H1 (cell line): ENCODE data around the gene STXBP5. TPM values are rescaled to one million over a fixed set of nuclear protein-coding genes. Genes with fewer than 3 reads are reported as not detected.

Source experiments
- CTCF ChIA-PET: fragments of 300-600 bp; sonication (Branson Sonifier 250); formaldehyde crosslinking; loops from one replicate; lab custom pipeline; 2021; ENCODE audit not compliant: partially characterized antibody; lab: Charles Lee
- POLR2A ChIA-PET: fragments of 300-600 bp; sonication (Branson Sonifier 250); formaldehyde crosslinking; loops from one replicate; lab custom pipeline; 2021; ENCODE audit warnings: inconsistent platforms; ENCODE audit not compliant: partially characterized antibody; lab: Charles Lee
- DNase-seq, 2 experiments: peaks; one replicate each; pipeline versions ENCODE4 v3.0.0 to v3.0.0-alpha.2; 2010 to 2022; ENCODE audit warnings: low spot score in 2 of 2, low read depth in 1 of 2, mixed read lengths in 1 of 2
- FAIRE-seq: peaks from 2 replicates; lab custom pipeline; 2011; peaks lifted over from hg19 to GRCh38; lab: Jason Lieb, UNC
- H2AFZ ChIP-seq: 2 replicates; pipeline ENCODE4 v1.8.1; 2012; ENCODE audit warnings: low read length, inconsistent platforms
- H2AK5ac ChIP-seq: 2 replicates; pipeline ENCODE4 v1.6.1; 2013; ENCODE audit warnings: low read depth, low read length
- H2BK120ac ChIP-seq: replicated peaks from 2 replicates; pipeline ENCODE3; 2013; ENCODE audit warnings: low read depth, low read length, inconsistent platforms
- H2BK12ac ChIP-seq: 2 replicates; pipeline ENCODE4 v1.6.1; 2013; ENCODE audit warnings: low read depth, low read length
- H2BK15ac ChIP-seq: 2 replicates; pipeline ENCODE4 v1.6.1; 2013; ENCODE audit warnings: low read length
- H2BK20ac ChIP-seq: 2 replicates; pipeline ENCODE4 v1.6.1; 2013; ENCODE audit warnings: low read length
- H2BK5ac ChIP-seq: 2 replicates; pipeline ENCODE4 v1.6.1; 2013; ENCODE audit warnings: low read depth, low read length
- H3K14ac ChIP-seq: 2 replicates; pipeline ENCODE4 v1.6.1; 2013; ENCODE audit warnings: inconsistent platforms; ENCODE audit not compliant: insufficient read length
- H3K18ac ChIP-seq: 2 replicates; pipeline ENCODE4 v1.6.1; 2013; ENCODE audit warnings: low read length; ENCODE audit errors: extremely low read depth
- H3K23ac ChIP-seq: 2 replicates; pipeline ENCODE4 v1.6.1; 2013; ENCODE audit warnings: inconsistent platforms; ENCODE audit not compliant: insufficient read length
- H3K23me2 ChIP-seq: 2 replicates; pipeline ENCODE4 v1.6.1; 2013; ENCODE audit warnings: low read depth, low read length
- H3K27ac ChIP-seq: 2 replicates; pipeline ENCODE4 v1.6.1; 2011; ENCODE audit warnings: low read depth, low read length, inconsistent platforms
- H3K27me3 ChIP-seq, 4 experiments: replicated peaks in 1 of 4; 1 replicate in 1 of 4; 2 replicates in 3 of 4; pipeline versions ENCODE4 v1.6.1 to v1.8.1; 2011 to 2013; ENCODE audit warnings: low read length in 3 of 4, mild to moderate bottlenecking in 3 of 4, inconsistent platforms in 2 of 4, mixed read lengths in 2 of 4, moderate library complexity in 1 of 4; ENCODE audit not compliant: control insufficient read depth in 3 of 4, insufficient read depth in 3 of 4; ENCODE audit errors: extremely low read depth in 1 of 4
- H3K36me3 ChIP-seq, 4 experiments: 2 replicates each; pipeline versions ENCODE4 v1.6.1 to v1.8.1; 2011 to 2013; ENCODE audit warnings: mild to moderate bottlenecking in 4 of 4, low read length in 3 of 4, moderate library complexity in 2 of 4, control low read depth in 1 of 4, inconsistent platforms in 1 of 4; ENCODE audit not compliant: insufficient read depth in 4 of 4, control insufficient read depth in 2 of 4
- H3K4ac ChIP-seq: replicated peaks from 2 replicates; pipeline ENCODE3; 2013; ENCODE audit warnings: low read length, low read depth, mixed read lengths, inconsistent platforms; ENCODE audit not compliant: insufficient read length
- H3K4me1 ChIP-seq, 4 experiments: replicated peaks in 1 of 4; 1 replicate in 1 of 4; 2 replicates in 3 of 4; pipeline versions ENCODE4 v1.6.1 to v1.8.1; 2011 to 2013; ENCODE audit warnings: low read length in 3 of 4, inconsistent platforms in 2 of 4, mixed read lengths in 1 of 4; ENCODE audit not compliant: insufficient read depth in 4 of 4, control insufficient read depth in 3 of 4
- H3K4me2 ChIP-seq, 2 experiments: 2 replicates each; pipeline versions ENCODE4 v1.6.1 to v1.8.1; 2011 to 2013; ENCODE audit warnings: low read depth in 2 of 2, low read length in 2 of 2, control low read depth in 1 of 2, inconsistent platforms in 1 of 2, mild to moderate bottlenecking in 1 of 2; ENCODE audit not compliant: insufficient read depth in 1 of 2
- H3K4me3 ChIP-seq, 4 experiments: fragments of 200-600, 300-600 bp in 1 of 4; sonication (generic), shearing (Covaris generic), sonication (Bioruptor Twin) in 1 of 4; 2 replicates each; pipeline versions ENCODE4 v1.5.1 to v1.8.1; 2011 to 2016; ENCODE audit warnings: low read length in 4 of 4, low read depth in 3 of 4, control low read depth in 2 of 4, inconsistent platforms in 2 of 4, mild to moderate bottlenecking in 2 of 4, mixed read lengths in 1 of 4, moderate library complexity in 1 of 4; ENCODE audit not compliant: insufficient read depth in 2 of 4; ENCODE audit errors: extremely low read depth in 1 of 4
- H3K56ac ChIP-seq: replicated peaks from 2 replicates; pipeline ENCODE3; 2013; ENCODE audit warnings: low read depth, mild to moderate bottlenecking, mixed read lengths, low read length, inconsistent platforms; ENCODE audit not compliant: insufficient read length
- H3K79me1 ChIP-seq: 2 replicates; pipeline ENCODE4 v1.6.1; 2013; ENCODE audit warnings: low read depth, low read length, control low read depth
- H3K79me2 ChIP-seq, 2 experiments: 2 replicates each; pipeline versions ENCODE4 v1.6.1 to v1.8.1; 2012 to 2013; ENCODE audit warnings: low read length in 2 of 2, mild to moderate bottlenecking in 2 of 2, inconsistent platforms in 1 of 2; ENCODE audit not compliant: insufficient read depth in 2 of 2, control insufficient read depth in 1 of 2
- H3K9ac ChIP-seq, 4 experiments: replicated peaks in 1 of 4; 1 replicate in 1 of 4; 2 replicates in 3 of 4; pipeline versions ENCODE4 v1.6.1 to v1.8.1; 2011 to 2013; ENCODE audit warnings: low read depth in 3 of 4, low read length in 3 of 4, control low read depth in 2 of 4, mild to moderate bottlenecking in 2 of 4, moderate library complexity in 2 of 4, inconsistent platforms in 1 of 4; ENCODE audit errors: extremely low read depth in 1 of 4
- H3K9me3 ChIP-seq, 2 experiments: 2 replicates each; pipeline versions ENCODE4 v1.6.1 to v1.8.1; 2012 to 2013; ENCODE audit warnings: mild to moderate bottlenecking in 2 of 2, moderate library complexity in 2 of 2, control low read depth in 1 of 2, inconsistent platforms in 1 of 2, low read depth in 1 of 2, low read length in 1 of 2, mixed read lengths in 1 of 2; ENCODE audit not compliant: insufficient read depth in 2 of 2
- H4K20me1 ChIP-seq, 2 experiments: replicated peaks in 1 of 2; 2 replicates each; pipeline versions ENCODE3 to v1.8.1; 2011 to 2013; ENCODE audit warnings: inconsistent platforms in 2 of 2, low read length in 2 of 2, mild to moderate bottlenecking in 1 of 2; ENCODE audit not compliant: insufficient read depth in 2 of 2, control insufficient read depth in 1 of 2
- H4K5ac ChIP-seq: 2 replicates; pipeline ENCODE4 v1.6.1; 2013; ENCODE audit warnings: low read length, low read depth, mixed read lengths, inconsistent platforms; ENCODE audit not compliant: insufficient read length
- H4K8ac ChIP-seq: 2 replicates; pipeline ENCODE4 v1.8.0; 2013; ENCODE audit warnings: mild to moderate bottlenecking, moderate library complexity, low read length, inconsistent platforms; ENCODE audit not compliant: insufficient read depth; ENCODE audit errors: extremely low read depth
- H4K91ac ChIP-seq: replicated peaks from 2 replicates; pipeline ENCODE3; 2013; ENCODE audit warnings: low read length, mixed read lengths, inconsistent platforms; ENCODE audit not compliant: insufficient read length
- CBX5 ChIP-seq: fragments of 300-800, 300-1000 bp; sonication (generic); IDR thresholded peaks from 2 replicates; pipeline ENCODE4 v1.7.1; 2016; ENCODE audit warnings: antibody characterized with exemption, low read length, low read depth
- EP300 ChIP-seq, 2 experiments: IDR thresholded peaks; 1 replicate in 1 of 2; 2 replicates in 1 of 2; pipeline ENCODE4 v1.6.1; 2011 to 2012; ENCODE audit warnings: low read depth in 2 of 2, low read length in 2 of 2, mild to moderate bottlenecking in 2 of 2, borderline replicate concordance in 1 of 2, inconsistent platforms in 1 of 2, moderate library complexity in 1 of 2
- GTF2F1 ChIP-seq: IDR thresholded peaks from 2 replicates; pipeline ENCODE4 v1.6.1; 2012; ENCODE audit warnings: low read depth, low read length, improper control_type of control experiment, borderline replicate concordance
- JUN ChIP-seq: IDR thresholded peaks from 2 replicates; pipeline ENCODE4 v1.6.1; 2011; ENCODE audit warnings: low read depth, mild to moderate bottlenecking, improper control_type of control experiment, low read length
- KDM4A ChIP-seq: IDR thresholded peaks from one replicate; pipeline ENCODE4 v1.7.1; 2012; ENCODE audit warnings: low read depth, mild to moderate bottlenecking, moderate library complexity, low read length, inconsistent platforms; ENCODE audit not compliant: severe bottlenecking
- RAD21 ChIP-seq, 2 experiments: IDR thresholded peaks in 1 of 2; conservative IDR thresholded peaks in 1 of 2; 2 replicates each; pipeline ENCODE4 v1.6.1; 2011; ENCODE audit warnings: low read depth in 2 of 2, low read length in 2 of 2, improper control_type of control experiment in 1 of 2, inconsistent platforms in 1 of 2, mild to moderate bottlenecking in 1 of 2, moderate library complexity in 1 of 2
- SIN3A ChIP-seq, 2 experiments: IDR thresholded peaks in 1 of 2; conservative IDR thresholded peaks in 1 of 2; 2 replicates each; pipeline ENCODE4 v1.6.1; 2011 to 2012; ENCODE audit warnings: low read length in 2 of 2, improper control_type of control experiment in 1 of 2, low read depth in 1 of 2, mild to moderate bottlenecking in 1 of 2
- SP4 ChIP-seq: IDR thresholded peaks from 2 replicates; pipeline ENCODE4 v1.6.1; 2012; ENCODE audit warnings: low read length, inconsistent platforms
- SRF ChIP-seq: IDR thresholded peaks from 2 replicates; pipeline ENCODE4 v1.6.1; 2011; ENCODE audit warnings: mild to moderate bottlenecking, low read depth, low read length, moderate library complexity
- TAF1 ChIP-seq: IDR thresholded peaks from 2 replicates; pipeline ENCODE4 v1.6.1; 2011; ENCODE audit warnings: mild to moderate bottlenecking, low read depth, low read length
- TBP ChIP-seq: IDR thresholded peaks from 2 replicates; pipeline ENCODE4 v1.6.1; 2011; ENCODE audit warnings: low read depth, low read length, improper control_type of control experiment
- TCF12 ChIP-seq: IDR thresholded peaks from 2 replicates; pipeline ENCODE4 v1.6.1; 2011; ENCODE audit warnings: low read depth, mild to moderate bottlenecking, low read length
- WGBS, 2 experiments: shearing (Covaris generic) in 1 of 2; methylation state at CpG; one replicate each; pipeline versions ENCODE4 v1.1.6 to v1.1.7; 2013 to 2015; ENCODE audit warnings: low lambda C conversion rate in 2 of 2, mixed read lengths in 2 of 2, inconsistent platforms in 1 of 2, low coverage in 1 of 2, missing lambda C conversion rate in 1 of 2; ENCODE audit not compliant: insufficient replicate concordance in 2 of 2, insufficient coverage in 1 of 2, insufficient read length in 1 of 2; ENCODE audit errors: extremely low coverage in 1 of 2, missing lambda C conversion rate in 1 of 2; 5-methylcytosine and 5-hydroxymethylcytosine counted together
- polyA plus RNA-seq, 7 experiments: library from polyadenylated mRNA; depleted of rRNA in 3 of 7; stranded (reverse) in 5 of 7; unstranded in 2 of 7; fragments of >200 nt in 5 of 7; fragments of 200-250 nt in 2 of 7; gene quantifications; 1 replicate in 5 of 7; 2 replicates in 1 of 7; 4 replicates in 1 of 7; pipeline versions ENCODE4 v1.2.1 to v1.2.3, GENCODE V29; 2011 to 2013; ENCODE audit warnings: missing spikeins in 2 of 7, mixed read lengths in 2 of 7
- total RNA-seq: library from RNA; stranded (reverse); fragmentation: NEBNext Ultra II Directional; extraction: Animal tissue kit (Norgen Biotek cat#: 25700); gene quantifications from 2 replicates; pipeline ENCODE4 v1.2.1, GENCODE V29; 2021
- TF ChIP-seq, protein P1 (sequence below): IDR thresholded peaks from 2 replicates; pipeline ENCODE4 v1.6.1; 2011; ENCODE audit warnings: low read length, improper control_type of control experiment

STXBP5 gene
- total and polyA plus RNA-seq, 2 of the 8 experiments (the other 6 are each of a cell fraction or from before 2014, with no cell fraction given): 2.7 to 10.8 TPM

DNA sequence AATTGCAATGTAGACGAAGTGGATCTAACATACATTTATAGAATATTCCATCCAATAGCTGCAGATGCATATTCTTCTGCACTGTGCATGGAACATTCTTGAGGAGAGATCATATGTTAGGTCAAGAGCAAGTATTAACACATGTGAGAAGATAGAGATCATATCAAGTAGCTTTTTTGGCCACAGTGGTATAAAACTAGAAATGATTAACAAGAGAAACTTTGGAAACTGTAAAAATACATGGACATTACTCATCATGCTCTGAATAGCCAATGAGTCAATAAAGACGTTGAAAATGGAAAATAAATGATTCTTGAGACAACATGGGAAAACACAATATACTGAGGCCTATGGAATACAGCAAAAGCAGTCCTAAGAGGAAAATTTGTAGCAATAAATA lies 94.2 kb downstream of the STXBP5 start:
- no peak for DNase-seq
- ChIA-PET CTCF (no interaction called here), POLR2A (no interaction called here)
- Histone ChIP-seq H3K4ac (no peak overlapping the region), H3K4me2 (no peak overlapping the region), H3K14ac (no peak overlapping the region), H3K4me1 (no peaks in the 10 kb centered on the region), H3K79me1 (no peaks in the 10 kb centered on the region), H3K36me3 (peaks cover 0 to 7% (median 3%) of the 10 kb centered on the region in 4 experiments; a peak in 4 of 8 replicates), H3K23me2 (no peaks in the 10 kb centered on the region), H3K23ac (no peak overlapping the region), H3K27ac (no peak overlapping the region), H2BK12ac (no peak overlapping the region), H3K9me3 (peaks cover 2 to 8% of the 10 kb centered on the region in 2 experiments; a peak in 2 of 4 replicates), H2BK20ac (no peak overlapping the region), H3K56ac (no peak overlapping the region), H3K4me3 (no peak overlapping the region), H2BK5ac (no peak overlapping the region), H4K5ac (no peak overlapping the region), H4K8ac (no peak overlapping the region), H2AFZ (no peak overlapping the region), H4K20me1 (no peaks in the 10 kb centered on the region), H3K18ac (no peak overlapping the region), H2BK15ac (no peak overlapping the region), H4K91ac (no peak overlapping the region), H2BK120ac (no peak overlapping the region), H3K79me2 (no peaks in the 10 kb centered on the region), H2AK5ac (no peak overlapping the region), H3K9ac (no peak overlapping the region), H3K27me3 (no peaks in the 10 kb centered on the region)
- no peak for FAIRE-seq
- WGBS, 2 experiments: 91% methylated on average over 2 of the region's 2 CpGs; no CpG with 5 or more reads in 1 of the 2 experiments
- TF ChIP-seq CBX5: no peak
- TF ChIP-seq RAD21 (IDR thresholded peaks at IDR 0.05 in 1 of 2, conservative IDR thresholded peaks at IDR 0.05 in 1 of 2; ENCODE audit: low read depth in 2 of 2, low read length in 2 of 2): no peak
- TF ChIP-seq JUN: no peak
- no peak for TF ChIP-seq SRF
- TF ChIP-seq GTF2F1: no peak
- no peak for TF ChIP-seq TCF12
- no peak for TF ChIP-seq SP4
- no peak for TF ChIP-seq TAF1
- TF ChIP-seq, protein P1, sequence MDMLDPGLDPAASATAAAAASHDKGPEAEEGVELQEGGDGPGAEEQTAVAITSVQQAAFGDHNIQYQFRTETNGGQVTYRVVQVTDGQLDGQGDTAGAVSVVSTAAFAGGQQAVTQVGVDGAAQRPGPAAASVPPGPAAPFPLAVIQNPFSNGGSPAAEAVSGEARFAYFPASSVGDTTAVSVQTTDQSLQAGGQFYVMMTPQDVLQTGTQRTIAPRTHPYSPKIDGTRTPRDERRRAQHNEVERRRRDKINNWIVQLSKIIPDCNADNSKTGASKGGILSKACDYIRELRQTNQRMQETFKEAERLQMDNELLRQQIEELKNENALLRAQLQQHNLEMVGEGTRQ: no peak
- no peak for TF ChIP-seq EP300 (IDR thresholded peaks at IDR 0.05; ENCODE audit: borderline replicate concordance in 1 of 2, low read depth in 2 of 2, low read length in 2 of 2)
- no peak for TF ChIP-seq TBP
- TF ChIP-seq KDM4A: no peak
- TF ChIP-seq SIN3A (conservative IDR thresholded peaks at IDR 0.05 in 1 of 2, IDR thresholded peaks at IDR 0.05 in 1 of 2; ENCODE audit: low read depth in 1 of 2, low read length in 2 of 2): no peak
